SH-SY5Y (cell line): Measurements from ENCODE around the gene RDX.

Source experiments
- GATA2 ChIP-seq: IDR thresholded peaks from 2 replicates; pipeline ENCODE4 v1.6.1; 2011; ENCODE audit warnings: mild to moderate bottlenecking, low read depth, low read length
- GATA3 ChIP-seq: IDR thresholded peaks from 2 replicates; pipeline ENCODE4 v1.6.1; 2011; ENCODE audit warnings: low read depth, mild to moderate bottlenecking, low read length, moderate library complexity

GRCh38 chr11:110160016-110160415 lies 136.4 kb downstream of the RDX start:
- TF ChIP-seq GATA2 (no peak), GATA3 (no peak)
